AG04450 (cell line): Measurements from ENCODE around the gene TYRO3. TPM values are rescaled to one million over a fixed set of nuclear protein-coding genes. Genes with fewer than 3 reads are reported as not detected.

ENCODE experiments used
- CTCF ChIA-PET: fragments of 300-600, 350-600 bp; formaldehyde crosslinking; extraction: SDS; loops from one replicate; lab custom pipeline; 2022; ENCODE audit warnings: antibody characterized with exemption, inconsistent platforms; lab: Charles Lee
- POLR2A ChIA-PET: fragments of 350-600 bp; formaldehyde crosslinking; extraction: SDS; loops from one replicate; lab custom pipeline; 2021; ENCODE audit warnings: antibody characterized with exemption, inconsistent platforms; lab: Yijun Ruan, JAX
- DNase-seq: peaks from one replicate; pipeline ENCODE4 v3.0.0-alpha.2; 2011; ENCODE audit warnings: low read depth, low spot score
- H3K27ac ChIP-seq: one replicate; pipeline ENCODE4 v1.5.1; 2012; ENCODE audit warnings: low read depth, low read length, control low read depth
- H3K27me3 ChIP-seq: one replicate; pipeline ENCODE4 v1.6.0; 2012; ENCODE audit warnings: low read length; ENCODE audit not compliant: control insufficient read depth, insufficient read depth
- H3K4me3 ChIP-seq: 2 replicates; pipeline ENCODE4 v1.5.1; 2011; ENCODE audit warnings: mild to moderate bottlenecking, low read depth, low read length, control low read depth
- H3K9me3 ChIP-seq: 2 replicates; pipeline ENCODE4 v1.5.1; 2012; ENCODE audit warnings: low read length; ENCODE audit not compliant: control insufficient read depth, insufficient read depth
- CTCF ChIP-seq: IDR thresholded peaks from 2 replicates; pipeline ENCODE4 v1.5.1; 2011; ENCODE audit warnings: low read depth, low read length, control low read depth, inconsistent platforms
- polyA plus RNA-seq: library from polyadenylated mRNA; depleted of rRNA; stranded (reverse); fragments of >200 nt; gene quantifications from 2 replicates; pipeline ENCODE4 v1.2.3, GENCODE V29; 2011

TYRO3 gene
- polyA plus RNA-seq, 1 experiment: 21.0 TPM

- no peaks in the 10 kb centered on the region for H3K27me3 ChIP-seq
- H3K9me3 ChIP-seq: no peaks in the 10 kb centered on the region
- no peak overlapping the region for H3K4me3 ChIP-seq
- DNase-seq: no peak
- ChIA-PET CTCF (no interaction called here), POLR2A (no interaction called here)
- no peak overlapping the region for H3K27ac ChIP-seq
- TF ChIP-seq CTCF: no peak
Measured at GRCh38 chr15:41550066-41550775, 8.8 kb upstream of the TYRO3 start.

GRCh38 chr15:41553731-41554130, 5.3 kb upstream of the TYRO3 start:
- Histone ChIP-seq H3K4me3 (no peak overlapping the region), H3K9me3 (no peaks in the 10 kb centered on the region), H3K27ac (no peak overlapping the region), H3K27me3 (no peaks in the 10 kb centered on the region)
- ChIA-PET POLR2A (no interaction called here), CTCF (interaction anchor here (0.6 kb wide), 1 partner anchor 220 kb away, joined by 3 read pairs; the partner anchor contains the start of gene MAPKBP1)
- TF ChIP-seq CTCF: no peak
- DNase-seq: no peak

- DNase-seq: no peak
- ChIA-PET CTCF (interaction anchor here (0.6 kb wide), 1 partner anchor 219 kb away, joined by 3 read pairs; the partner anchor contains the start of gene MAPKBP1), POLR2A (no interaction called here)
- H3K27ac ChIP-seq: no peak overlapping the region
- H3K9me3 ChIP-seq: no peaks in the 10 kb centered on the region
- H3K27me3 ChIP-seq: no peaks in the 10 kb centered on the region
- no peak for TF ChIP-seq CTCF
- no peak overlapping the region for H3K4me3 ChIP-seq
Measured at GRCh38 chr15:41554343-41554742, 4.7 kb upstream of the TYRO3 start.

- no peak overlapping the region for H3K27ac ChIP-seq
- POLR2A ChIA-PET: no interaction called here
- no peak for TF ChIP-seq CTCF
- H3K27me3 ChIP-seq: no peaks in the 10 kb centered on the region
- H3K9me3 ChIP-seq: no peaks in the 10 kb centered on the region
- no peak for DNase-seq
- CTCF ChIA-PET: no interaction called here
- no peak overlapping the region for H3K4me3 ChIP-seq
Measured at GRCh38 chr15:41554915-41555314, 4.1 kb upstream of the TYRO3 start.

- TF ChIP-seq CTCF: no peak
- Histone ChIP-seq H3K4me3 (no peak overlapping the region), H3K9me3 (no peaks in the 10 kb centered on the region), H3K27me3 (no peaks in the 10 kb centered on the region), H3K27ac (no peak overlapping the region)
- CTCF ChIA-PET: interaction anchor here (1.1 to 2.6 kb wide), 7 partner anchors 8 to 148 kb away, joined by 3 to 14 read pairs (median 5); no protein-coding TSS in a partner anchor
- no peak for DNase-seq
- POLR2A ChIA-PET: interaction anchor here (0.6 kb wide), 1 partner anchor 15 kb away, joined by 3 read pairs; no protein-coding TSS in a partner anchor
Measured at GRCh38 chr15:41556677-41557076, 2.3 kb upstream of the TYRO3 start.
